ENCODE measurements around the gene ZDHHC19. TPM values are rescaled to one million over a fixed set of nuclear protein-coding genes. Genes with fewer than 3 reads are reported as not detected.

ZDHHC19 gene

GRCh38 chr3:196149375-196149774 is 61.8 kb downstream of the ZDHHC19 start:
- no peak overlapping the region for H3K14ac ChIP-seq (ENCODE audit: low read length in 2 of 2)
- H4K8ac ChIP-seq (ENCODE audit: low read length) = no peak overlapping the region
- no peak overlapping the region for H3K9ac ChIP-seq (ENCODE audit: low read length)
- no peak overlapping the region for H2BK15ac ChIP-seq (ENCODE audit: low read depth, poor library complexity, severe bottlenecking)
- peaks cover 0 to 14% of the 10 kb centered on the region in 2 experiments for H3K27me3 ChIP-seq (ENCODE audit: control insufficient read depth in 1 of 2, insufficient read depth in 1 of 2, low read length in 2 of 2)
- H2AFZ ChIP-seq (ENCODE audit: low read depth, low read length) = no peak overlapping the region
- no peak overlapping the region for H3K23ac ChIP-seq (ENCODE audit: low read length in 2 of 2)
- DNase-seq = no peak
- no peak overlapping the region for H3K4ac ChIP-seq (ENCODE audit: low read depth in 1 of 2, low read length in 2 of 2)
- no peak overlapping the region for H2BK120ac ChIP-seq (ENCODE audit: low read depth, low read length)
- H3K36me3 ChIP-seq (ENCODE audit: control insufficient read depth in 1 of 2, insufficient read depth in 2 of 2, low read depth in 1 of 2, low read length in 2 of 2) = no peaks in the 10 kb centered on the region
- H3K18ac ChIP-seq (ENCODE audit: low read depth in 1 of 2, low read length in 2 of 2) = no peak overlapping the region
- peaks cover 2% of the 10 kb centered on the region for H3K4me1 ChIP-seq (ENCODE audit: control insufficient read depth, insufficient read depth, low read depth, low read length)
- no peaks in the 10 kb centered on the region for H3K9me3 ChIP-seq (ENCODE audit: control insufficient read depth, low read length)
- H2BK12ac ChIP-seq (ENCODE audit: low read length in 2 of 2) = no peak overlapping the region
- H4K91ac ChIP-seq (ENCODE audit: low read length) = no peak overlapping the region
- H2AK5ac ChIP-seq (ENCODE audit: low read length, severe bottlenecking) = no peak overlapping the region
- WGBS = 83% methylated on average over 6 of the region's 10 CpGs
- H2BK5ac ChIP-seq (ENCODE audit: low read depth, low read length, poor library complexity, severe bottlenecking) = no peak overlapping the region
- H3K79me1 ChIP-seq (replicated peaks; ENCODE audit: low read length, poor library complexity, severe bottlenecking) = no peaks in the 10 kb centered on the region
- no peak overlapping the region for H3K4me3 ChIP-seq (ENCODE audit: insufficient read depth in 1 of 2, low read depth in 1 of 2, low read length in 2 of 2)
- H3K4me2 ChIP-seq (ENCODE audit: low read length, poor library complexity, severe bottlenecking) = no peak overlapping the region
- no peak overlapping the region for H3K27ac ChIP-seq (ENCODE audit: low read length, poor library complexity, severe bottlenecking)

Small RNAs within 50 kb of the gene (small RNA-seq; reads per million reads assigned to genes)
- gene RF00019 (ENCODE audit: low read depth) = not detected
